Ovary (tissue), 3 donors: ENCODE data around the gene SEC22B.
"Not testable (repeated sequence)": the region's sequence is repeated elsewhere in the genome, so short reads cannot be mapped to it uniquely, and the experiment has no call there.

Experiments
- CTCF ChIP-seq, 3 donors: fragments of 450-650 bp in 2 of 3; fragments of 200-600 bp in 1 of 3; IDR thresholded peaks; one replicate each; pipeline versions ENCODE4 v1.5.1 to v1.8.0; 2016 to 2022; ENCODE audit warnings: antibody characterized with exemption in 3 of 3, mild to moderate bottlenecking in 1 of 3
- POLR2A ChIP-seq: fragments of 450-650 bp; IDR thresholded peaks from one replicate; pipeline ENCODE4 v1.6.1; 2017; ENCODE audit warnings: antibody characterized with exemption, mild to moderate bottlenecking, moderate library complexity
- donor health status: DM: no; HTN: no; CAD: no.

GRCh38 chr1:120144626-120145025 lies 31.7 kb downstream of the SEC22B start:
- not testable (repeated sequence) for TF ChIP-seq CTCF (IDR thresholded peaks at IDR 0.05); POLR2A
